LNCAP (cell line): ENCODE results near the gene ASB2.

ENCODE experiments used
- CTCF ChIP-seq: fragments of 450-650 bp; IDR thresholded peaks from 2 replicates; pipeline ENCODE4 v1.5.1; 2017; ENCODE audit warnings: mild to moderate bottlenecking

ASB2 gene

GRCh38 chr14:93957751-93958566, 18.4 kb downstream of the ASB2 start:
- TF ChIP-seq CTCF: no peak

GRCh38 chr14:93957333-93957710, 19.0 kb downstream of the ASB2 start:
- TF ChIP-seq CTCF: no peak

GRCh38 chr14:93956514-93957332, 19.6 kb downstream of the ASB2 start:
- TF ChIP-seq CTCF: no peak

GRCh38 chr14:93955850-93956481, 20.4 kb downstream of the ASB2 start:
- TF ChIP-seq CTCF: no peak

GRCh38 chr14:93954900-93955849, 21.2 kb downstream of the ASB2 start:
- TF ChIP-seq CTCF: no peak

GRCh38 chr14:93954516-93954830, 21.9 kb downstream of the ASB2 start:
- no peak for TF ChIP-seq CTCF
